GM18520 (cell line): ENCODE data around the gene NSMCE4A.
A peak's percentile ranks its signal among the peaks of the same experiment; 100 is the strongest.
"Not testable (repeated sequence)": the region's sequence is repeated elsewhere in the genome, so short reads cannot be mapped to it uniquely, and the experiment has no call there.

Source experiments
- ATAC-seq: cut with Tn5 transposase; IDR thresholded peaks from one replicate; pipeline ENCODE4 v1.9.1; 2021; ENCODE audit not compliant: unreplicated experiment

The NSMCE4A gene

GRCh38 chr10:121990015-121990677 is 15.1 kb upstream of the NSMCE4A start:
- ATAC-seq = no peak

GRCh38 chr10:121988361-121989324 is 13.6 kb upstream of the NSMCE4A start, which contains the start of gene TACC2:
TSS of gene TACC2 (plus strand) at chr10:121989163. CDS start at chr10:122021982, 32,819 bp downstream.
- ATAC-seq = no peak

GRCh38 chr10:121984463-121984862 is 9.4 kb upstream of the NSMCE4A start:
- no peak for ATAC-seq

GRCh38 chr10:121983852-121984251 is 8.8 kb upstream of the NSMCE4A start:
- ATAC-seq = no peak

- ATAC-seq = no peak
Observed at GRCh38 chr10:121981346-121981745, 6.3 kb upstream of the NSMCE4A start.

GRCh38 chr10:121978511-121978910 is 3.5 kb upstream of the NSMCE4A start:
- no peak for ATAC-seq

- no peak for ATAC-seq
Observed at GRCh38 chr10:121976607-121977006, 1.6 kb upstream of the NSMCE4A start.

GRCh38 chr10:121975295-121976086 is 474 bp upstream of the NSMCE4A start:
- ATAC-seq = no peak

GRCh38 chr10:121974019-121974534 is 940 bp downstream of the NSMCE4A start:
- ATAC-seq = peak; percentile 10

GRCh38 chr10:121969086-121969485 is 5.9 kb downstream of the NSMCE4A start:
- ATAC-seq = not testable (repeated sequence)

GRCh38 chr10:121965996-121966395 is 9.0 kb downstream of the NSMCE4A start:
- ATAC-seq = no peak

- ATAC-seq = no peak
Observed at GRCh38 chr10:121961456-121961855, 13.6 kb downstream of the NSMCE4A start.

- no peak for ATAC-seq
Observed at GRCh38 chr10:121959671-121960070, 15.3 kb downstream of the NSMCE4A start.

- ATAC-seq = no peak
Observed at GRCh38 chr10:121956111-121957061, 18.6 kb downstream of the NSMCE4A start.

GRCh38 chr10:121952226-121952625 is 22.8 kb downstream of the NSMCE4A start:
- ATAC-seq = no peak

- no peak for ATAC-seq
Observed at GRCh38 chr10:121949451-121949850, 25.6 kb downstream of the NSMCE4A start.

- no peak for ATAC-seq
Observed at GRCh38 chr10:121949049-121949448, 26.0 kb downstream of the NSMCE4A start.

- ATAC-seq = no peak
Observed at GRCh38 chr10:121947343-121948330, 27.4 kb downstream of the NSMCE4A start.
